Measurements from ENCODE around the gene NACC2.
A peak's percentile ranks its signal among the peaks of the same experiment; 100 is the strongest.

NACC2 gene

GRCh38 chr9:135963938-135964337 is 131.2 kb downstream of the NACC2 start:
- no peak overlapping the region for H3K27ac ChIP-seq (ENCODE audit: low read depth, low read length)
- H3K4me3 ChIP-seq (ENCODE audit: low read depth in 1 of 5, low read length in 5 of 5), result no peak overlapping the region
- H3K9ac ChIP-seq (ENCODE audit: low read length in 5 of 5), result no peak overlapping the region
- H3K9me3 ChIP-seq (ENCODE audit: control insufficient read depth in 5 of 5, low read length in 5 of 5), result no peaks in the 10 kb centered on the region
- H3K27me3 ChIP-seq (ENCODE audit: control insufficient read depth in 5 of 5, insufficient read depth in 4 of 5, low read length in 5 of 5), result no peaks in the 10 kb centered on the region
- H3K4me1 ChIP-seq (ENCODE audit: control insufficient read depth in 5 of 5, insufficient read depth in 5 of 5, low read length in 5 of 5), result peaks cover 11 to 38% (median 37%) of the 10 kb centered on the region in 5 donors
- H3K36me3 ChIP-seq (ENCODE audit: control insufficient read depth in 5 of 5, insufficient read depth in 5 of 5, low read length in 5 of 5), result no peaks in the 10 kb centered on the region

- Histone ChIP-seq H3K27me3 (ENCODE audit: control insufficient read depth in 5 of 5, insufficient read depth in 4 of 5, low read length in 5 of 5) (no peaks in the 10 kb centered on the region), H3K4me3 (ENCODE audit: low read depth in 1 of 5, low read length in 5 of 5) (no peak overlapping the region), H3K4me1 (ENCODE audit: control insufficient read depth in 5 of 5, insufficient read depth in 5 of 5, low read length in 5 of 5) (peaks cover 8 to 38% (median 37%) of the 10 kb centered on the region in 5 donors), H3K36me3 (ENCODE audit: control insufficient read depth in 5 of 5, insufficient read depth in 5 of 5, low read length in 5 of 5) (no peaks in the 10 kb centered on the region), H3K27ac (ENCODE audit: low read depth, low read length) (no peak overlapping the region), H3K9ac (ENCODE audit: low read length in 5 of 5) (no peak overlapping the region), H3K9me3 (ENCODE audit: control insufficient read depth in 5 of 5, low read length in 5 of 5) (no peaks in the 10 kb centered on the region)
Observed at GRCh38 chr9:135963338-135963737, 131.8 kb downstream of the NACC2 start.

GRCh38 chr9:135962696-135963307 is 132.3 kb downstream of the NACC2 start:
- Histone ChIP-seq H3K4me1 (ENCODE audit: control insufficient read depth in 5 of 5, insufficient read depth in 5 of 5, low read length in 5 of 5) (peaks cover 6 to 36% (median 33%) of the 10 kb centered on the region in 5 donors), H3K9me3 (ENCODE audit: control insufficient read depth in 5 of 5, low read length in 5 of 5) (no peaks in the 10 kb centered on the region), H3K36me3 (ENCODE audit: control insufficient read depth in 5 of 5, insufficient read depth in 5 of 5, low read length in 5 of 5) (no peaks in the 10 kb centered on the region), H3K27me3 (ENCODE audit: control insufficient read depth in 5 of 5, insufficient read depth in 4 of 5, low read length in 5 of 5) (no peaks in the 10 kb centered on the region), H3K9ac (ENCODE audit: low read length in 5 of 5) (no peak overlapping the region), H3K27ac (ENCODE audit: low read depth, low read length) (no peak overlapping the region), H3K4me3 (ENCODE audit: low read depth in 1 of 5, low read length in 5 of 5) (no peak overlapping the region)

- Histone ChIP-seq H3K27me3 (ENCODE audit: control insufficient read depth in 5 of 5, insufficient read depth in 4 of 5, low read length in 5 of 5) (no peaks in the 10 kb centered on the region), H3K27ac (ENCODE audit: low read depth, low read length) (no peak overlapping the region), H3K36me3 (ENCODE audit: control insufficient read depth in 5 of 5, insufficient read depth in 5 of 5, low read length in 5 of 5) (no peaks in the 10 kb centered on the region), H3K4me1 (ENCODE audit: control insufficient read depth in 5 of 5, insufficient read depth in 5 of 5, low read length in 5 of 5) (peaks cover 6 to 31% (median 27%) of the 10 kb centered on the region in 5 donors), H3K9ac (ENCODE audit: low read length in 5 of 5) (no peak overlapping the region), H3K4me3 (ENCODE audit: low read depth in 1 of 5, low read length in 5 of 5) (no peak overlapping the region), H3K9me3 (ENCODE audit: control insufficient read depth in 5 of 5, low read length in 5 of 5) (no peaks in the 10 kb centered on the region)
Observed at GRCh38 chr9:135961811-135962695, 133.0 kb downstream of the NACC2 start.

GRCh38 chr9:135961277-135961715 is 133.8 kb downstream of the NACC2 start, which contains the start of gene UBAC1:
TSS of gene UBAC1 (minus strand) at chr9:135961373. CDS start at chr9:135961162, 211 bp downstream.
- Histone ChIP-seq H3K4me3 (ENCODE audit: low read depth in 1 of 5, low read length in 5 of 5) (peak within 1 kb of the TSS; percentile 65 to 81 (median 72)), H3K9ac (ENCODE audit: low read length in 5 of 5) (peak within 1 kb of the TSS; percentile 61 to 87 (median 82)), H3K27me3 (ENCODE audit: control insufficient read depth in 5 of 5, insufficient read depth in 4 of 5, low read length in 5 of 5) (no peaks in the 10 kb centered on the region), H3K27ac (ENCODE audit: low read depth, low read length) (peak within 1 kb of the TSS; percentile 71), H3K9me3 (ENCODE audit: control insufficient read depth in 5 of 5, low read length in 5 of 5) (no peaks in the 10 kb centered on the region), H3K36me3 (ENCODE audit: control insufficient read depth in 5 of 5, insufficient read depth in 5 of 5, low read length in 5 of 5) (no peaks in the 10 kb centered on the region), H3K4me1 (ENCODE audit: control insufficient read depth in 5 of 5, insufficient read depth in 5 of 5, low read length in 5 of 5) (peaks cover 6 to 31% (median 27%) of the 10 kb centered on the region in 5 donors)

- Histone ChIP-seq H3K36me3 (ENCODE audit: control insufficient read depth in 5 of 5, insufficient read depth in 5 of 5, low read length in 5 of 5) (no peaks in the 10 kb centered on the region), H3K4me1 (ENCODE audit: control insufficient read depth in 5 of 5, insufficient read depth in 5 of 5, low read length in 5 of 5) (peaks cover 6 to 31% (median 27%) of the 10 kb centered on the region in 5 donors), H3K27ac (ENCODE audit: low read depth, low read length) (peak overlapping the region; percentile 71)
Observed at GRCh38 chr9:135960411-135961276, 134.4 kb downstream of the NACC2 start.

GRCh38 chr9:135959814-135960213 is 135.3 kb downstream of the NACC2 start:
- peaks cover 0 to 4% (median under 1%) of the 10 kb centered on the region in 5 donors for H3K36me3 ChIP-seq (ENCODE audit: control insufficient read depth in 5 of 5, insufficient read depth in 5 of 5, low read length in 5 of 5)
- no peaks in the 10 kb centered on the region for H3K27me3 ChIP-seq (ENCODE audit: control insufficient read depth in 5 of 5, insufficient read depth in 4 of 5, low read length in 5 of 5)
- no peaks in the 10 kb centered on the region for H3K9me3 ChIP-seq (ENCODE audit: control insufficient read depth in 5 of 5, low read length in 5 of 5)
- H3K4me1 ChIP-seq (ENCODE audit: control insufficient read depth in 5 of 5, insufficient read depth in 5 of 5, low read length in 5 of 5), result peaks cover 6 to 31% (median 27%) of the 10 kb centered on the region in 5 donors
- peak overlapping the region; percentile 61 to 87 (median 82) for H3K9ac ChIP-seq (ENCODE audit: low read length in 5 of 5)
- H3K4me3 ChIP-seq (ENCODE audit: low read depth in 1 of 5, low read length in 5 of 5), result peak overlapping the region; percentile 65 to 81 (median 72)
- H3K27ac ChIP-seq (ENCODE audit: low read depth, low read length), result peak overlapping the region; percentile 71

More at GRCh38 chr9:135960411-135961276, 134.4 kb downstream of the NACC2 start:
- no peaks in the 10 kb centered on the region for H3K9me3 ChIP-seq (ENCODE audit: control insufficient read depth in 5 of 5, low read length in 5 of 5)
- H3K4me3 ChIP-seq (ENCODE audit: low read depth in 1 of 5, low read length in 5 of 5), result peak overlapping the region; percentile 65 to 81 (median 72)
- peak overlapping the region; percentile 61 to 87 (median 82) for H3K9ac ChIP-seq (ENCODE audit: low read length in 5 of 5)
- no peaks in the 10 kb centered on the region for H3K27me3 ChIP-seq (ENCODE audit: control insufficient read depth in 5 of 5, insufficient read depth in 4 of 5, low read length in 5 of 5)

GRCh38 chr9:135958485-135958884 is 136.6 kb downstream of the NACC2 start:
- Histone ChIP-seq H3K36me3 (ENCODE audit: control insufficient read depth in 5 of 5, insufficient read depth in 5 of 5, low read length in 5 of 5) (peaks cover 0 to 13% (median 9%) of the 10 kb centered on the region in 5 donors), H3K4me3 (ENCODE audit: low read depth in 1 of 5, low read length in 5 of 5) (no peak overlapping the region), H3K27me3 (ENCODE audit: control insufficient read depth in 5 of 5, insufficient read depth in 4 of 5, low read length in 5 of 5) (no peaks in the 10 kb centered on the region), H3K9ac (ENCODE audit: low read length in 5 of 5) (no peak overlapping the region), H3K4me1 (ENCODE audit: control insufficient read depth in 5 of 5, insufficient read depth in 5 of 5, low read length in 5 of 5) (peaks cover 6 to 31% (median 26%) of the 10 kb centered on the region in 5 donors), H3K27ac (ENCODE audit: low read depth, low read length) (no peak overlapping the region), H3K9me3 (ENCODE audit: control insufficient read depth in 5 of 5, low read length in 5 of 5) (no peaks in the 10 kb centered on the region)

- Histone ChIP-seq H3K27ac (ENCODE audit: low read depth, low read length) (no peak overlapping the region), H3K36me3 (ENCODE audit: control insufficient read depth in 5 of 5, insufficient read depth in 5 of 5, low read length in 5 of 5) (peaks cover 0 to 23% (median 18%) of the 10 kb centered on the region in 5 donors), H3K4me1 (ENCODE audit: control insufficient read depth in 5 of 5, insufficient read depth in 5 of 5, low read length in 5 of 5) (peaks cover 6 to 31% (median 26%) of the 10 kb centered on the region in 5 donors), H3K4me3 (ENCODE audit: low read depth in 1 of 5, low read length in 5 of 5) (no peak overlapping the region), H3K9ac (ENCODE audit: low read length in 5 of 5) (no peak overlapping the region), H3K9me3 (ENCODE audit: control insufficient read depth in 5 of 5, low read length in 5 of 5) (no peaks in the 10 kb centered on the region), H3K27me3 (ENCODE audit: control insufficient read depth in 5 of 5, insufficient read depth in 4 of 5, low read length in 5 of 5) (no peaks in the 10 kb centered on the region)
Observed at GRCh38 chr9:135957431-135957830, 137.7 kb downstream of the NACC2 start.

All from subcutaneous abdominal adipose tissue (tissue), 5 donors.